B cell (primary cell): ENCODE results near the gene FAM184B. TPM values are rescaled to one million over a fixed set of nuclear protein-coding genes. Genes with fewer than 3 reads are reported as not detected.

Experiments used
- ATAC-seq: fragments of 200-7000 bp; cut with Tn5 transposase; one replicate; pipeline ENCODE4 v1.10.0; 2021; ENCODE audit warnings: low read depth, mild to moderate bottlenecking, moderate number of reproducible peaks, moderate library complexity
- CTCF ChIA-PET: fragments of 350-600 bp; sonication (Branson Sonifier 250); formaldehyde crosslinking; loops from one replicate; lab custom pipeline; 2021; ENCODE audit warnings: antibody characterized with exemption, inconsistent platforms; lab: Charles Lee
- POLR2A ChIA-PET: fragments of 350-600 bp; sonication (Branson Sonifier 250); formaldehyde crosslinking; loops from one replicate; lab custom pipeline; 2021; ENCODE audit warnings: antibody characterized with exemption; lab: Charles Lee
- DNase-seq: peaks from one replicate; pipeline ENCODE4 v3.0.0; 2013
- H2AFZ ChIP-seq: 2 replicates; pipeline ENCODE4 v1.6.1; 2012; ENCODE audit warnings: mild to moderate bottlenecking, low read depth, low read length; ENCODE audit not compliant: insufficient read depth, poor library complexity, severe bottlenecking
- H3K27ac ChIP-seq, 2 donors: 1 replicate in 1 of 2; 2 replicates in 1 of 2; pipeline ENCODE4 v1.5.1; 2012 to 2013; ENCODE audit warnings: low read length in 2 of 2, mild to moderate bottlenecking in 2 of 2, moderate library complexity in 1 of 2
- H3K27me3 ChIP-seq, 4 experiments: fragments of 200-600 bp in 1 of 4; sonication (generic) in 1 of 4; replicated peaks in 1 of 4; 1 replicate in 2 of 4; 2 replicates in 2 of 4; pipeline versions ENCODE4 v1.6.1 to v1.7.0; 2013 to 2016; ENCODE audit warnings: low read length in 3 of 4, mild to moderate bottlenecking in 2 of 4, mixed read lengths in 1 of 4, moderate library complexity in 1 of 4; ENCODE audit not compliant: insufficient read depth in 4 of 4, control insufficient read depth in 3 of 4; ENCODE audit errors: control extremely low read depth in 1 of 4
- H3K36me3 ChIP-seq, 2 experiments: replicated peaks in 1 of 2; 1 replicate in 1 of 2; 2 replicates in 1 of 2; pipeline versions ENCODE4 v1.6.1 to v1.7.1; 2013; ENCODE audit warnings: low read length in 1 of 2; ENCODE audit not compliant: insufficient read depth in 2 of 2, control insufficient read depth in 1 of 2; ENCODE audit errors: control extremely low read depth in 1 of 2, extremely low read depth in 1 of 2
- H3K4me1 ChIP-seq, 2 donors: fragments of 200-600 bp in 1 of 2; sonication (generic) in 1 of 2; 1 replicate in 1 of 2; 2 replicates in 1 of 2; pipeline versions ENCODE4 v1.5.1 to v1.6.1; 2013 to 2017; ENCODE audit warnings: low read length in 2 of 2; ENCODE audit not compliant: control insufficient read depth in 2 of 2, insufficient read depth in 2 of 2
- H3K4me2 ChIP-seq: replicated peaks from 2 replicates; pipeline ENCODE3; 2012; ENCODE audit warnings: mild to moderate bottlenecking, low read depth, low read length; ENCODE audit not compliant: poor library complexity, severe bottlenecking
- H3K4me3 ChIP-seq, 5 experiments: fragments of 200-600 bp in 1 of 5; sonication (generic) in 1 of 5; 1 replicate in 3 of 5; 2 replicates in 2 of 5; pipeline versions ENCODE4 v1.5.1 to v1.7.0; 2011 to 2016; ENCODE audit warnings: low read length in 4 of 5, mild to moderate bottlenecking in 4 of 5, low read depth in 2 of 5, control low read depth in 1 of 5, moderate library complexity in 1 of 5; ENCODE audit not compliant: insufficient read depth in 1 of 5; ENCODE audit errors: control extremely low read depth in 1 of 5, extremely low read depth in 1 of 5
- H3K79me2 ChIP-seq: fragments of 200-600 bp; sonication (generic); one replicate; pipeline ENCODE4 v1.6.0; 2016; ENCODE audit warnings: low read length; ENCODE audit not compliant: control insufficient read depth, insufficient read depth
- H3K9ac ChIP-seq: fragments of 200-600 bp; sonication (generic); 2 replicates; pipeline ENCODE4 v1.6.1; 2017; ENCODE audit warnings: mild to moderate bottlenecking, low read length, moderate library complexity
- H3K9me3 ChIP-seq, 3 donors: one replicate each; pipeline versions ENCODE4 v1.6.1 to v1.7.1; 2013; ENCODE audit warnings: low read length in 2 of 3; ENCODE audit not compliant: control insufficient read depth in 2 of 3, insufficient read depth in 1 of 3; ENCODE audit errors: control extremely low read depth in 1 of 3
- H4K20me1 ChIP-seq: 2 replicates; pipeline ENCODE4 v1.6.0; 2012; ENCODE audit warnings: mild to moderate bottlenecking, low read length; ENCODE audit not compliant: insufficient read depth, control insufficient read depth, poor library complexity, severe bottlenecking
- H3K27ac Mint-ChIP-seq: one replicate; pipeline ENCODE4 v1.8.0; 2021; ENCODE audit warnings: mixed read lengths
- H3K27me3 Mint-ChIP-seq: one replicate; pipeline ENCODE4 v1.8.0; 2021; ENCODE audit warnings: mixed read lengths
- H3K4me1 Mint-ChIP-seq: one replicate; pipeline ENCODE4 v1.8.0; 2021; ENCODE audit warnings: mixed read lengths
- H3K4me3 Mint-ChIP-seq: one replicate; pipeline ENCODE4 v1.8.0; 2021; ENCODE audit warnings: mixed read lengths
- H3K9me3 Mint-ChIP-seq: one replicate; pipeline ENCODE4 v1.8.0; 2022; ENCODE audit warnings: mixed read lengths; ENCODE audit not compliant: insufficient read depth
- CTCF ChIP-seq: fragments of 200-600 bp; IDR thresholded peaks from one replicate; pipeline ENCODE4 v1.8.0; 2022; ENCODE audit warnings: antibody characterized with exemption, mild to moderate bottlenecking
- EZH2 ChIP-seq: IDR thresholded peaks from 2 replicates; pipeline ENCODE4 v1.6.1; 2012; ENCODE audit warnings: borderline replicate concordance, low read depth, mild to moderate bottlenecking, moderate library complexity, low read length; ENCODE audit not compliant: insufficient read depth, poor library complexity, severe bottlenecking
- WGBS: methylation state at CpG from one replicate; pipeline ENCODE4 v1.1.5; 2013; ENCODE audit warnings: missing lambda C conversion rate; ENCODE audit not compliant: insufficient coverage; 5-methylcytosine and 5-hydroxymethylcytosine counted together
- intact Hi-C: fragments of 100-400 bp; cut with micrococcal nuclease; formaldehyde crosslinking; loops from one replicate; pipeline ENCODE4 v1.10.0; 2022
- polyA plus RNA-seq: library from polyadenylated mRNA; depleted of rRNA; stranded (reverse); fragments of >200 nt; gene quantifications from 2 replicates; pipeline ENCODE4 v1.2.3, GENCODE V29; 2012
- total RNA-seq, 2 donors: library from RNA; stranded (reverse); fragments of 120-200 nt in 1 of 2; gene quantifications; 1 replicate in 1 of 2; 2 replicates in 1 of 2; pipeline versions ENCODE4 v1.2.3 to v1.2.4, GENCODE V29; 2013 to 2022

Gene FAM184B
- total and polyA plus RNA-seq, 2 donors (not counting 1 experiment from before 2014, with no cell fraction given), result not detected

- Histone ChIP-seq H3K4me2 (peak overlapping the region; percentile 14), H3K9me3 (peaks cover 1 to 3% (median 2%) of the 10 kb centered on the region in 3 donors), H3K27ac (no peak overlapping the region), H2AFZ (no peak overlapping the region), H3K4me1 (peaks cover 26 to 32% of the 10 kb centered on the region in 2 donors), H3K27me3 (peaks cover 0 to 8% (median 0%) of the 10 kb centered on the region in 4 experiments), H3K9ac (no peak overlapping the region), H3K4me3 (no peak overlapping the region), H3K79me2 (no peaks in the 10 kb centered on the region), H3K36me3 (no peaks in the 10 kb centered on the region), H4K20me1 (no peaks in the 10 kb centered on the region)
- CTCF ChIA-PET, result no interaction called here
- Mint-ChIP-seq H3K4me1 (peaks cover 43% of the 10 kb centered on the region), H3K27me3 (peaks cover 18% of the 10 kb centered on the region), H3K27ac (no peak overlapping the region), H3K9me3 (peaks cover 9% of the 10 kb centered on the region), H3K4me3 (no peak overlapping the region)
- POLR2A ChIA-PET, result no interaction called here
- intact Hi-C loops, result no loop called here
- ATAC-seq, result no peak
- no peak for TF ChIP-seq EZH2
- no peak for TF ChIP-seq CTCF
- peak; percentile 28 for DNase-seq
- WGBS, result 78% methylated on average over 3 of the region's 3 CpGs
Observed at GRCh38 chr4:17667653-17668201, 113.7 kb downstream of the FAM184B start.

GRCh38 chr4:17667253-17667652 is 114.2 kb downstream of the FAM184B start:
- ATAC-seq, result no peak

More at GRCh38 chr4:17667253-17667652, 114.2 kb downstream of the FAM184B start:
- no peaks in the 10 kb centered on the region for H3K36me3 ChIP-seq
- no peak overlapping the region for H3K27ac ChIP-seq
- H3K4me1 ChIP-seq, result peaks cover 26 to 32% of the 10 kb centered on the region in 2 donors
- Mint-ChIP-seq H3K4me3 (no peak overlapping the region), H3K9me3 (peaks cover 7% of the 10 kb centered on the region), H3K4me1 (peaks cover 43% of the 10 kb centered on the region), H3K27me3 (peaks cover 16% of the 10 kb centered on the region), H3K27ac (no peak overlapping the region)
- peak overlapping the region; percentile 14 for H3K4me2 ChIP-seq
- H3K9ac ChIP-seq, result no peak overlapping the region
- TF ChIP-seq CTCF (no peak), EZH2 (no peak)
- DNase-seq, result no peak
- CTCF ChIA-PET, result no interaction called here
- WGBS, result 68% methylated on average over 2 of the region's 3 CpGs
- H4K20me1 ChIP-seq, result no peaks in the 10 kb centered on the region
- no peaks in the 10 kb centered on the region for H3K79me2 ChIP-seq
- intact Hi-C loops, result no loop called here
- H2AFZ ChIP-seq, result no peak overlapping the region
- POLR2A ChIA-PET, result no interaction called here
- H3K27me3 ChIP-seq, result peaks cover 0 to 8% (median 0%) of the 10 kb centered on the region in 4 experiments
- peaks cover 0 to 3% (median 2%) of the 10 kb centered on the region in 3 donors for H3K9me3 ChIP-seq
- H3K4me3 ChIP-seq, result no peak overlapping the region
